OCI-LY3 (cell line): ENCODE data around the gene HMX1.

Source experiments
- EZH2phosphoT487 ChIP-seq: fragments of 200-600 bp; shearing (Covaris generic); IDR thresholded peaks from 2 replicates; pipeline ENCODE4 v1.6.1; 2018; ENCODE audit warnings: antibody characterized with exemption, mixed run types, low read depth
- TF ChIP-seq, protein P1 (sequence below): fragments of 200-600, 300-600 bp; sonication (generic); IDR thresholded peaks from 2 replicates; pipeline ENCODE4 v1.5.1; 2014; ENCODE audit warnings: antibody characterized with exemption, low read length, low read depth

DNA sequence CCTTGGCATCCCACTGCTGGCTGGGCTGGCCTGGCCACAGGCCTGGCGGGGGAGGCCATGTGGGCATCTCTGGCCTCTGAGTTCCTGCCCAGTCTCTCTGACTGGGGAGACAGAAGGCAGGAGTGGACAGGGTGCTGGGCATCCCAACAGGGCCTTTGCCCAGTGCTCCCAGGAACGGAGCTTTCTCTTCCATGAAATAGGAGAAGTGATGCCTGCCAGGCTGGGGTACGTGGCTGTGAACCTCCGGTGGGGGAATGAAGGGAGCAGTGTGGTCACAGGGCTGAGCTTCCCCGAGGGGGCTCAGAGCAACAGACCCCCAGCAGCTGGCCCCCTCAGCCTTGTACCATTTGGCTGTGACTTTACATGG is 40.4 kb upstream of the HMX1 start:
- TF ChIP-seq, protein P1, sequence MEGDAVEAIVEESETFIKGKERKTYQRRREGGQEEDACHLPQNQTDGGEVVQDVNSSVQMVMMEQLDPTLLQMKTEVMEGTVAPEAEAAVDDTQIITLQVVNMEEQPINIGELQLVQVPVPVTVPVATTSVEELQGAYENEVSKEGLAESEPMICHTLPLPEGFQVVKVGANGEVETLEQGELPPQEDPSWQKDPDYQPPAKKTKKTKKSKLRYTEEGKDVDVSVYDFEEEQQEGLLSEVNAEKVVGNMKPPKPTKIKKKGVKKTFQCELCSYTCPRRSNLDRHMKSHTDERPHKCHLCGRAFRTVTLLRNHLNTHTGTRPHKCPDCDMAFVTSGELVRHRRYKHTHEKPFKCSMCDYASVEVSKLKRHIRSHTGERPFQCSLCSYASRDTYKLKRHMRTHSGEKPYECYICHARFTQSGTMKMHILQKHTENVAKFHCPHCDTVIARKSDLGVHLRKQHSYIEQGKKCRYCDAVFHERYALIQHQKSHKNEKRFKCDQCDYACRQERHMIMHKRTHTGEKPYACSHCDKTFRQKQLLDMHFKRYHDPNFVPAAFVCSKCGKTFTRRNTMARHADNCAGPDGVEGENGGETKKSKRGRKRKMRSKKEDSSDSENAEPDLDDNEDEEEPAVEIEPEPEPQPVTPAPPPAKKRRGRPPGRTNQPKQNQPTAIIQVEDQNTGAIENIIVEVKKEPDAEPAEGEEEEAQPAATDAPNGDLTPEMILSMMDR: no peak
- no peak for TF ChIP-seq EZH2phosphoT487
